ENCODE results near the gene MIA2.

The MIA2 gene

DNA sequence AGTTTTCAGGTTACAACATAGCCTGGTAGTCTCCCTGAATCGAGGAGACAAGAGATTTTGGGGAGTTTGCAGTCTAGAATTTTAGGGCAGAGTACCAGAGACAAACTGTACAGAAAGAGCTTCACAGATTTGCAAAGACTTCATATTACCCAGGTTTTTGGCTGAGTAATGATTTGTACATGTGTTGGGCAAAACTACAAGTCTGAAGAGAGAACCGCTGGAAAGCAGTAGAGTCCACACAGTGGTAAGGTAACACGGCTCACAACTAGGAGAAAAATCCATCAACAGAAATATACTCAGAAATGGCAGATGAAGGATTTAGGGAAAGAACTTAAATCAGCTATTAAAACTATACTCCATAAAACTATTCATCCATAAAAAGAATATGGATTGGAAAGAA is 172.8 kb downstream of the MIA2 start:
- H3K27me3 ChIP-seq (ENCODE audit: insufficient read depth, poor library complexity, severe bottlenecking), result no peaks in the 10 kb centered on the region
- H3K36me3 ChIP-seq (ENCODE audit: low read depth), result no peaks in the 10 kb centered on the region
- no peak overlapping the region for H3K4me3 ChIP-seq (ENCODE audit: severe bottlenecking)
- ATAC-seq (ENCODE audit: low read depth) (no peak), DNase-seq (ENCODE audit: low spot score) (no peak)
- H3K27ac ChIP-seq (ENCODE audit: poor library complexity, severe bottlenecking), result no peak overlapping the region
- H3K4me1 ChIP-seq (ENCODE audit: insufficient read depth, poor library complexity, severe bottlenecking), result no peaks in the 10 kb centered on the region
- TF ChIP-seq, protein P1, sequence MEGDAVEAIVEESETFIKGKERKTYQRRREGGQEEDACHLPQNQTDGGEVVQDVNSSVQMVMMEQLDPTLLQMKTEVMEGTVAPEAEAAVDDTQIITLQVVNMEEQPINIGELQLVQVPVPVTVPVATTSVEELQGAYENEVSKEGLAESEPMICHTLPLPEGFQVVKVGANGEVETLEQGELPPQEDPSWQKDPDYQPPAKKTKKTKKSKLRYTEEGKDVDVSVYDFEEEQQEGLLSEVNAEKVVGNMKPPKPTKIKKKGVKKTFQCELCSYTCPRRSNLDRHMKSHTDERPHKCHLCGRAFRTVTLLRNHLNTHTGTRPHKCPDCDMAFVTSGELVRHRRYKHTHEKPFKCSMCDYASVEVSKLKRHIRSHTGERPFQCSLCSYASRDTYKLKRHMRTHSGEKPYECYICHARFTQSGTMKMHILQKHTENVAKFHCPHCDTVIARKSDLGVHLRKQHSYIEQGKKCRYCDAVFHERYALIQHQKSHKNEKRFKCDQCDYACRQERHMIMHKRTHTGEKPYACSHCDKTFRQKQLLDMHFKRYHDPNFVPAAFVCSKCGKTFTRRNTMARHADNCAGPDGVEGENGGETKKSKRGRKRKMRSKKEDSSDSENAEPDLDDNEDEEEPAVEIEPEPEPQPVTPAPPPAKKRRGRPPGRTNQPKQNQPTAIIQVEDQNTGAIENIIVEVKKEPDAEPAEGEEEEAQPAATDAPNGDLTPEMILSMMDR (IDR thresholded peaks at IDR 0.05; ENCODE audit: poor library complexity, severe bottlenecking), result no peak
- H3K9me3 ChIP-seq (ENCODE audit: severe bottlenecking), result no peaks in the 10 kb centered on the region

GRCh38 chr14:39416072-39416471 is 182.4 kb downstream of the MIA2 start:
- Histone ChIP-seq H3K4me3 (ENCODE audit: severe bottlenecking) (no peak overlapping the region), H3K9me3 (ENCODE audit: severe bottlenecking) (peaks cover 6% of the 10 kb centered on the region), H3K27ac (ENCODE audit: poor library complexity, severe bottlenecking) (no peak overlapping the region), H3K4me1 (ENCODE audit: insufficient read depth, poor library complexity, severe bottlenecking) (no peaks in the 10 kb centered on the region), H3K36me3 (ENCODE audit: low read depth) (no peaks in the 10 kb centered on the region), H3K27me3 (ENCODE audit: insufficient read depth, poor library complexity, severe bottlenecking) (no peaks in the 10 kb centered on the region)
- ATAC-seq (ENCODE audit: low read depth), result no peak
- DNase-seq (ENCODE audit: low spot score), result no peak
- TF ChIP-seq, protein P1 (IDR thresholded peaks at IDR 0.05; ENCODE audit: poor library complexity, severe bottlenecking), result no peak

GRCh38 chr14:39417014-39417413 is 183.3 kb downstream of the MIA2 start:
- Histone ChIP-seq H3K4me1 (ENCODE audit: insufficient read depth, poor library complexity, severe bottlenecking) (no peaks in the 10 kb centered on the region), H3K27me3 (ENCODE audit: insufficient read depth, poor library complexity, severe bottlenecking) (no peaks in the 10 kb centered on the region), H3K9me3 (ENCODE audit: severe bottlenecking) (peaks cover 5% of the 10 kb centered on the region), H3K36me3 (ENCODE audit: low read depth) (no peaks in the 10 kb centered on the region), H3K4me3 (ENCODE audit: severe bottlenecking) (no peak overlapping the region), H3K27ac (ENCODE audit: poor library complexity, severe bottlenecking) (no peak overlapping the region)
- TF ChIP-seq, protein P1 (IDR thresholded peaks at IDR 0.05; ENCODE audit: poor library complexity, severe bottlenecking), result peak; percentile 16
- ATAC-seq (ENCODE audit: low read depth) (no peak), DNase-seq (ENCODE audit: low spot score) (no peak)

DNA sequence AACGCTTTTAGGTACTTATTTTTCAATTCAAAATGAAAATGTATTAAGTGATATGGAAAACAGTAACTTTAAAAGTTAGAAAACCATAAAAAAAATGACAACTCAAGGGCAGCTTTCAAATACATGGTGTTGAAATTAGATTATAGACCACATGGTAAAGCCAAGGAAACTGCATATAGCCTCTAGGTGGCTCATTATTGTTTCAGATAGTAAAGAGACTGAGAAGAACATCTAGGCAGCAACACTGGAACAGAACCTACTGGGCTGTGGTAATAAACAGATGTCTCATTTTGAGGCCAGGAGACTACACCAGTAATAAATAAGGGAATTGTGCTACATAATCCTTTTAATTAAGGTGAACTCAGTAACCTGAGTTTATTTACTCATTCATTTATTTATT is 185.6 kb downstream of the MIA2 start:
- no peak for DNase-seq (ENCODE audit: low spot score)
- TF ChIP-seq, protein P1 (IDR thresholded peaks at IDR 0.05; ENCODE audit: poor library complexity, severe bottlenecking), result peak; percentile 23
- Histone ChIP-seq H3K27me3 (ENCODE audit: insufficient read depth, poor library complexity, severe bottlenecking) (no peaks in the 10 kb centered on the region), H3K36me3 (ENCODE audit: low read depth) (no peaks in the 10 kb centered on the region), H3K9me3 (ENCODE audit: severe bottlenecking) (no peaks in the 10 kb centered on the region), H3K4me1 (ENCODE audit: insufficient read depth, poor library complexity, severe bottlenecking) (no peaks in the 10 kb centered on the region), H3K4me3 (ENCODE audit: severe bottlenecking) (no peak overlapping the region), H3K27ac (ENCODE audit: poor library complexity, severe bottlenecking) (no peak overlapping the region)
- peak; percentile 48; the same call in 1 of the 3 replicates for ATAC-seq (ENCODE audit: low read depth)

- ATAC-seq (ENCODE audit: low read depth), result no peak
These were observed 188.5 kb downstream of the MIA2 start for GRCh38 chr14:39422243-39422642.

More at GRCh38 chr14:39422243-39422642, 188.5 kb downstream of the MIA2 start:
- Histone ChIP-seq H3K9me3 (ENCODE audit: severe bottlenecking) (no peaks in the 10 kb centered on the region), H3K27me3 (ENCODE audit: insufficient read depth, poor library complexity, severe bottlenecking) (no peaks in the 10 kb centered on the region), H3K27ac (ENCODE audit: poor library complexity, severe bottlenecking) (no peak overlapping the region), H3K4me3 (ENCODE audit: severe bottlenecking) (no peak overlapping the region), H3K4me1 (ENCODE audit: insufficient read depth, poor library complexity, severe bottlenecking) (peaks cover 2% of the 10 kb centered on the region), H3K36me3 (ENCODE audit: low read depth) (no peaks in the 10 kb centered on the region)
- DNase-seq (ENCODE audit: low spot score), result no peak
- TF ChIP-seq, protein P1 (IDR thresholded peaks at IDR 0.05; ENCODE audit: poor library complexity, severe bottlenecking), result no peak

Measured in RWPE2 (cell line).